MM.1S (cell line): ENCODE results near the gene RBFOX1.

Experiments
- DNase-seq: peaks from one replicate; pipeline ENCODE4 v3.0.0-alpha.2; 2015
- H2AFZ ChIP-seq: fragments of 300-600 bp; sonication (generic); 2 replicates; pipeline ENCODE4 v1.6.0; 2016; ENCODE audit warnings: antibody characterized with exemption, low read length
- H3F3A ChIP-seq: fragments of 300-600 bp; sonication (generic); 2 replicates; pipeline ENCODE4 v1.6.1; 2016; ENCODE audit warnings: mild to moderate bottlenecking, antibody characterized with exemption, low read length, moderate library complexity, mixed read lengths; ENCODE audit not compliant: insufficient read depth
- H3K27ac ChIP-seq: fragments of 300-600 bp; sonication (generic); 2 replicates; pipeline ENCODE4 v1.5.1; 2016; ENCODE audit warnings: mild to moderate bottlenecking, low read length
- H3K27me3 ChIP-seq: fragments of 300-600 bp; sonication (generic); replicated peaks from 2 replicates; pipeline ENCODE4 v1.6.0; 2016; ENCODE audit warnings: low read length; ENCODE audit not compliant: insufficient read depth
- H3K36me3 ChIP-seq: fragments of 300-600 bp; sonication (generic); replicated peaks from 2 replicates; pipeline ENCODE4 v1.6.1; 2016; ENCODE audit warnings: mild to moderate bottlenecking, low read length, mixed read lengths; ENCODE audit not compliant: insufficient read depth
- H3K4me1 ChIP-seq: fragments of 300-600 bp; sonication (generic); 2 replicates; pipeline ENCODE4 v1.6.1; 2016; ENCODE audit warnings: low read length, mixed read lengths
- H3K4me2 ChIP-seq: fragments of 300-600 bp; sonication (generic); 2 replicates; pipeline ENCODE4 v1.6.0; 2016; ENCODE audit warnings: low read depth, low read length
- H3K4me3 ChIP-seq: fragments of 300-600 bp; sonication (generic); 2 replicates; pipeline ENCODE4 v1.5.1; 2016; ENCODE audit warnings: low read length, mixed read lengths
- H3K79me2 ChIP-seq: fragments of 300-600 bp; sonication (generic); 2 replicates; pipeline ENCODE4 v1.6.1; 2016; ENCODE audit warnings: mixed run types, low read length, mixed read lengths
- H3K9ac ChIP-seq: fragments of 300-600 bp; sonication (generic); 2 replicates; pipeline ENCODE4 v1.6.1; 2016; ENCODE audit warnings: low read length, mixed read lengths
- H3K9me2 ChIP-seq: fragments of 300-600 bp; sonication (generic); replicated peaks from 2 replicates; pipeline ENCODE4 v1.6.1; 2016; ENCODE audit warnings: mild to moderate bottlenecking, low read length, mixed read lengths; ENCODE audit not compliant: insufficient read depth
- H3K9me3 ChIP-seq: fragments of 300-600 bp; sonication (generic); replicated peaks from 2 replicates; pipeline ENCODE4 v1.6.1; 2016; ENCODE audit warnings: mild to moderate bottlenecking, low read length, mixed read lengths; ENCODE audit not compliant: insufficient read depth
- H4K20me1 ChIP-seq: fragments of 300-600 bp; sonication (generic); 2 replicates; pipeline ENCODE4 v1.6.1; 2016; ENCODE audit warnings: mild to moderate bottlenecking, low read length, moderate library complexity, mixed read lengths; ENCODE audit not compliant: insufficient read depth
- EZH2 ChIP-seq: fragments of 300-600 bp; sonication (generic); optimal IDR thresholded peaks from 2 replicates; pipeline ENCODE3; 2017; ENCODE audit warnings: low read depth, mild to moderate bottlenecking, antibody characterized with exemption, low read length, mixed read lengths
- EZH2phosphoT487 ChIP-seq: fragments of 300-600 bp; sonication (generic); IDR thresholded peaks from 2 replicates; pipeline ENCODE4 v1.6.1; 2018; ENCODE audit warnings: antibody characterized with exemption, low read length
- TF ChIP-seq, protein P1 (sequence below): fragments of 300-600 bp; sonication (generic); IDR thresholded peaks from 2 replicates; pipeline ENCODE4 v1.5.1; 2016; ENCODE audit warnings: antibody characterized with exemption, low read length, mixed read lengths

The RBFOX1 gene

DNA sequence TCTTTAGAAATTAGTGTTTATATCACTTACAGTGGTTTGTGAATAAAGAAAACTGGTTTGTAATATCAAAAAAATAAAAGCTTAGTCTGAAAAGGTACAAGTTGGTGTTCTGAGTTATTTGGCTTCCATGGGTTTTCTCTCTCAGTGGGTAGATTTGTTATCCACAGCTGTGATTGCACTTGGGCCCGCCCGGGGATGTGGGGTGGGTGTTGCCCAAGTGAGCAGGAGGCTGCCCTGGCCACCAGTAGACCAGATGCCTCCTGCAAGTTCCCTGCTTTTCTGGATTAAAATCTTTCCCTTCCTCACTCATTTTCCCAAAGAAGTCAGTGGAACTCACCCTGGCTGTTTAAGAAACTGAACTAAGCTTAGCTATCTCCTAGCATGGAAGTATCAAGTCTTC lies 380.6 kb downstream of the RBFOX1 start:
- Histone ChIP-seq H3K4me1 (no peaks in the 10 kb centered on the region), H4K20me1 (no peaks in the 10 kb centered on the region), H3K27ac (no peak overlapping the region), H3K36me3 (no peaks in the 10 kb centered on the region), H3K9me2 (no peaks in the 10 kb centered on the region), H2AFZ (no peak overlapping the region), H3F3A (no peaks in the 10 kb centered on the region), H3K4me3 (no peak overlapping the region), H3K9me3 (no peaks in the 10 kb centered on the region), H3K9ac (no peak overlapping the region), H3K79me2 (no peaks in the 10 kb centered on the region), H3K27me3 (no peaks in the 10 kb centered on the region), H3K4me2 (no peak overlapping the region)
- DNase-seq, result no peak
- TF ChIP-seq, protein P1, sequence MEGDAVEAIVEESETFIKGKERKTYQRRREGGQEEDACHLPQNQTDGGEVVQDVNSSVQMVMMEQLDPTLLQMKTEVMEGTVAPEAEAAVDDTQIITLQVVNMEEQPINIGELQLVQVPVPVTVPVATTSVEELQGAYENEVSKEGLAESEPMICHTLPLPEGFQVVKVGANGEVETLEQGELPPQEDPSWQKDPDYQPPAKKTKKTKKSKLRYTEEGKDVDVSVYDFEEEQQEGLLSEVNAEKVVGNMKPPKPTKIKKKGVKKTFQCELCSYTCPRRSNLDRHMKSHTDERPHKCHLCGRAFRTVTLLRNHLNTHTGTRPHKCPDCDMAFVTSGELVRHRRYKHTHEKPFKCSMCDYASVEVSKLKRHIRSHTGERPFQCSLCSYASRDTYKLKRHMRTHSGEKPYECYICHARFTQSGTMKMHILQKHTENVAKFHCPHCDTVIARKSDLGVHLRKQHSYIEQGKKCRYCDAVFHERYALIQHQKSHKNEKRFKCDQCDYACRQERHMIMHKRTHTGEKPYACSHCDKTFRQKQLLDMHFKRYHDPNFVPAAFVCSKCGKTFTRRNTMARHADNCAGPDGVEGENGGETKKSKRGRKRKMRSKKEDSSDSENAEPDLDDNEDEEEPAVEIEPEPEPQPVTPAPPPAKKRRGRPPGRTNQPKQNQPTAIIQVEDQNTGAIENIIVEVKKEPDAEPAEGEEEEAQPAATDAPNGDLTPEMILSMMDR, result no peak
- no peak for TF ChIP-seq EZH2
- no peak for TF ChIP-seq EZH2phosphoT487

DNA sequence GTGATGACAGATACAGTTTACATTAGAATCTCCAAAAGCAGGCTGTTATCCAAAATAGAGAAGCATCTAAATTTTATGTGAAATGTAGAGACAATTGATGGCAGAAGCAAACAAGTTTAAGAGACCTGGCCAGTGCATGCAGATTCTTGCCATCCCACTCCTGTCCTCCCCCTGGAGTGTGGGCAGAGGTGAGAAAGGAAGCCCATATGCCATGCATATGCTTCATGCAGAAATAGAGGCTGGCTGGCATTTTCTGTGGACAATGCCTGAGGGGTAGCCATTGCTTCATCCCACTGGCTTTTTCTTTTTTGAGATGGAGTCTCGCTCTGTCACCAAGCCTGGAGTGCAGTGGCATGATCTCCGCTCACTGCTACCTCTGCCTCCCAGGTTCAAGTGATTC lies 382.1 kb downstream of the RBFOX1 start:
- Histone ChIP-seq H3K4me3 (no peak overlapping the region), H3K9me2 (no peaks in the 10 kb centered on the region), H3K4me1 (no peaks in the 10 kb centered on the region), H3K79me2 (no peaks in the 10 kb centered on the region), H3K4me2 (no peak overlapping the region), H3K27ac (no peak overlapping the region), H4K20me1 (no peaks in the 10 kb centered on the region), H3K9me3 (no peaks in the 10 kb centered on the region), H3K27me3 (no peaks in the 10 kb centered on the region), H2AFZ (no peak overlapping the region), H3K9ac (no peak overlapping the region), H3F3A (no peaks in the 10 kb centered on the region), H3K36me3 (no peaks in the 10 kb centered on the region)
- DNase-seq, result no peak
- TF ChIP-seq EZH2phosphoT487, result no peak
- TF ChIP-seq, protein P1, result no peak
- no peak for TF ChIP-seq EZH2

DNA sequence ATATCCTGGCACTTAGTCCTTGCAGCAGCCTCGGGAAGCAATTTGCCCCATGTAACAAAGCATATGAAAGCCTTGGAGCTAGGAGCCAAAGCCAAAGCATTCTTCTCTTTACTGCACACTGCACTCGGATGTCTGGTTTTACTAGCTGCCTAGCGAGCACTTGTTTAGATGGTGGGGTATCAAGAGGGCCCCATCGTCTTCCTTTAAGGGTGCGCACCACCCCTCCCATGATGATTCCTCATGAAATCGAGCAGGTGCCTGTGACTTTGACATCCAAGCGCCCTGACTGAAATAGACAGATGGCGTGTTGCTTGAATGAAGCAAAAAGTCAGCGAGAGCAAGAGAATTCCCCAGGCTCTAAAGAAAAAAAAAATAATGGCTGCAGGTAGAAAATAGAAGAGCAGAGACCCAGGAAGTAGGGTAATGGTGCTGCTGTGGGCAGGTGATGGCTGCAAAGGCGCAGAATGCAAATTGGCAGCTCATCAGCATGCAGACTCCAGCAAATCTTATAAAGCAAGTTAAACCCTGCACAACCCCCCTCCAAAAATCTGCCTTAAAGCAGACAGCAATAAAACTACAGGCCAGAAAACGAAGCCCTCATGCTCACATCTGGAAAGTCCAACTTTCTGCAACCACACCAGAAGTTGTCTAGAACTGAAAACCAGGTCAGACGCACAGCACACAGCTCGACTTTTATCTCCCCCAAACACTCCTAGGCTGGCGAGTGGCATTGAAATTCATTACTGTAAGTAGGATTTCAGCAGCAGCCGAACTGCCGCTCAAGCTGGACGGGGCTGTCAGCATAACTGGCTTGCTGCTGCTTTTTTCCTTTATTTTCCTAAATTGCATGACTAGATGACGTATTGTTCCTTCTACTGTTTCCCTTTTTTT lies 384.3 kb downstream of the RBFOX1 start:
- Histone ChIP-seq H3K79me2 (no peaks in the 10 kb centered on the region), H3K9ac (no peak overlapping the region), H3K27me3 (no peaks in the 10 kb centered on the region), H3K27ac (no peak overlapping the region), H3K9me2 (no peaks in the 10 kb centered on the region), H3K9me3 (no peaks in the 10 kb centered on the region), H2AFZ (no peak overlapping the region), H3K36me3 (no peaks in the 10 kb centered on the region), H3F3A (no peaks in the 10 kb centered on the region), H3K4me3 (no peak overlapping the region), H3K4me1 (no peaks in the 10 kb centered on the region), H3K4me2 (no peak overlapping the region), H4K20me1 (no peaks in the 10 kb centered on the region)
- no peak for DNase-seq
- TF ChIP-seq, protein P1, result no peak
- no peak for TF ChIP-seq EZH2phosphoT487
- TF ChIP-seq EZH2, result no peak
